ENCODE results near the gene LCORL. TPM values are rescaled to one million over a fixed set of nuclear protein-coding genes. Genes with fewer than 3 reads are reported as not detected.

Gene LCORL
- total RNA-seq, 1 experiment from 2014 or later, result 11.3 TPM

DNA sequence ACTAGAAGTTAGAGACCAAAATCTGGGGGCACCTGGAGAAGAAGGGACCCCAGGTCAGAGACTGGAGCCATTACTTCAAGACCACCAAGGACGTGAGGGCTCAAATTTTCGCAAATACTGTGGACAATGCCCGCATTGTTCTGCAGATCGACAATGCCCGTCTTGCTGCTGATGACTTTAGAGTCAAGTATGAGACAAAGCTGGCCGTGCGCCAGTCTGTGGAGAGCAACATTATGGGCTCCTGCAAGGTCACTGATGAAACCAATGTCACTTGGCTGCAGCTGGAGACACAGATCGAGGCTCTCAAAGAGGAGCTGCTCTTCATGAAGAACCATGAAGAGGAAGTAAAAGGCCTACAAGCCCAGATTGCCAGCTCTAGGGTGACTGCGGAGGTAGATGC lies 109.5 kb downstream of the LCORL start:
- Histone ChIP-seq H3K36me3 (ENCODE audit: control insufficient read depth, insufficient read depth, low read length) (no peaks in the 10 kb centered on the region), H3K9me3 (no peaks in the 10 kb centered on the region), H3K4me3 (ENCODE audit: low read depth, low read length) (no peak overlapping the region), H3K27me3 (replicated peaks; ENCODE audit: control insufficient read depth, insufficient read depth, low read length) (no peaks in the 10 kb centered on the region), H3K4me1 (no peaks in the 10 kb centered on the region)
- no peak for DNase-seq
- Mint-ChIP-seq H3K4me3 (ENCODE audit: unreplicated experiment) (no peak overlapping the region), H3K27ac (ENCODE audit: unreplicated experiment) (no peak overlapping the region), H3K4me1 (ENCODE audit: low read depth, unreplicated experiment) (no peaks in the 10 kb centered on the region), H3K36me3 (ENCODE audit: insufficient read depth, unreplicated experiment) (peaks cover 5% of the 10 kb centered on the region), H3K27me3 (ENCODE audit: insufficient read depth, unreplicated experiment) (no peaks in the 10 kb centered on the region), H3K9me3 (ENCODE audit: unreplicated experiment) (no peaks in the 10 kb centered on the region)
- POLR2A ChIA-PET, result no interaction called here
- intact Hi-C loops (cut with micrococcal nuclease; ENCODE audit: unreplicated experiment), result no loop called here
- no TSS peak for BruUV-seq (replicated peaks)
- TF ChIP-seq, protein P1, sequence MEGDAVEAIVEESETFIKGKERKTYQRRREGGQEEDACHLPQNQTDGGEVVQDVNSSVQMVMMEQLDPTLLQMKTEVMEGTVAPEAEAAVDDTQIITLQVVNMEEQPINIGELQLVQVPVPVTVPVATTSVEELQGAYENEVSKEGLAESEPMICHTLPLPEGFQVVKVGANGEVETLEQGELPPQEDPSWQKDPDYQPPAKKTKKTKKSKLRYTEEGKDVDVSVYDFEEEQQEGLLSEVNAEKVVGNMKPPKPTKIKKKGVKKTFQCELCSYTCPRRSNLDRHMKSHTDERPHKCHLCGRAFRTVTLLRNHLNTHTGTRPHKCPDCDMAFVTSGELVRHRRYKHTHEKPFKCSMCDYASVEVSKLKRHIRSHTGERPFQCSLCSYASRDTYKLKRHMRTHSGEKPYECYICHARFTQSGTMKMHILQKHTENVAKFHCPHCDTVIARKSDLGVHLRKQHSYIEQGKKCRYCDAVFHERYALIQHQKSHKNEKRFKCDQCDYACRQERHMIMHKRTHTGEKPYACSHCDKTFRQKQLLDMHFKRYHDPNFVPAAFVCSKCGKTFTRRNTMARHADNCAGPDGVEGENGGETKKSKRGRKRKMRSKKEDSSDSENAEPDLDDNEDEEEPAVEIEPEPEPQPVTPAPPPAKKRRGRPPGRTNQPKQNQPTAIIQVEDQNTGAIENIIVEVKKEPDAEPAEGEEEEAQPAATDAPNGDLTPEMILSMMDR (IDR thresholded peaks at IDR 0.05; ENCODE audit: insufficient read depth in 1 of 2, low read depth in 1 of 2, low read length in 1 of 2, severe bottlenecking in 1 of 2, unreplicated experiment in 1 of 2), result no peak
- CTCF ChIA-PET, result no interaction called here

DNA sequence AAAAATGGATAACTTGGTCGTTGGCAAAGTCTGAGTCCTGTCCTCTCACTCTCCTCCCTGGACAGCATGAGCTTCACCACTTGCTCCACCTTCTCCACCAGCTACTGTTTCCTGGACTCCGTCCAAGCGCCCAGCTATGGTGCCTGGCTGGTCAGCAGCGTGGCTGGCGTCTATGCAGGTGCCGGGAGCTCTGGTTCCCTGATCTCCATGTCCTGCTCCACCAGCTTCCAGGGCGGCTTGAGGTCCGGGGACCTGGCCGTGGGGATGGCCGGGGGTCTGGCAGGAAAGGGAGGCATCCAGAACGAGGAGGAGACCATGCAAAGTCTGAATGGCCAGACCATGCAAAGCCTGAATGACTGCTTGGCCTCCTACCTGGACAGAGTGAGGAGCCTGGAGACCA lies 109.9 kb downstream of the LCORL start:
- BruUV-seq (replicated peaks), result no TSS peak
- H3K36me3 ChIP-seq (ENCODE audit: control insufficient read depth, insufficient read depth, low read length), result no peaks in the 10 kb centered on the region
- POLR2A ChIA-PET, result no interaction called here

DNA sequence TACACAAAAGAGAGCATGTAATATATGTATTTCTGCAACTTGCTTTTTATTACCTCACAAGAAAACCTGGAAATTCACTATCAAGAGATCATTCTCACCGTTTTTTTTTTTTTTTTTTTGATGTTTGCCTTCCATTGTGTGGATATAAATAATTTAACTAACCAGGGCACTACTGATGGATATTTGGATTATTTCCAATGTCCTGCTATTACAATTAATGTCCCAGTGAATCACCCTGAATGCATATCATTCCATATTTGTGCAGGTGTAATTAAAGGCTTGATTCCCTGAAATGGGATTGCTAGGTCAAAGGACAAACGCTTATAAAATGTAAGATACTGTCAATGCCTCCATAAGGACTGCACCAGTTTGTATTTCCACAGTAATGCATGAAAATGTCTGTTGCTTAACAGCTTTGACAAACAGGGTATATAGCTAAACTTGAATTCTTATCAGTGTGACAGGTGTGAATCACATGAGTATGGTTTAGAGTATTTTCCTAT lies 123.0 kb downstream of the LCORL start:
- no peak for DNase-seq
- ChIA-PET POLR2A (no interaction called here), CTCF (no interaction called here)
- Mint-ChIP-seq H3K9me3 (ENCODE audit: unreplicated experiment) (no peaks in the 10 kb centered on the region), H3K4me1 (ENCODE audit: low read depth, unreplicated experiment) (no peaks in the 10 kb centered on the region), H3K27ac (ENCODE audit: unreplicated experiment) (no peak overlapping the region), H3K27me3 (ENCODE audit: insufficient read depth, unreplicated experiment) (no peaks in the 10 kb centered on the region), H3K36me3 (ENCODE audit: insufficient read depth, unreplicated experiment) (no peaks in the 10 kb centered on the region), H3K4me3 (ENCODE audit: unreplicated experiment) (no peak overlapping the region)
- no peaks in the 10 kb centered on the region for H3K36me3 ChIP-seq (ENCODE audit: control insufficient read depth, insufficient read depth, low read length)
- no TSS peak for BruUV-seq (replicated peaks)
- no peaks in the 10 kb centered on the region for H3K27me3 ChIP-seq (replicated peaks; ENCODE audit: control insufficient read depth, insufficient read depth, low read length)
- intact Hi-C loops (cut with micrococcal nuclease; ENCODE audit: unreplicated experiment), result no loop called here
- TF ChIP-seq, protein P1 (IDR thresholded peaks at IDR 0.05; ENCODE audit: insufficient read depth in 1 of 2, low read depth in 1 of 2, low read length in 1 of 2, severe bottlenecking in 1 of 2, unreplicated experiment in 1 of 2), result no peak
- no peaks in the 10 kb centered on the region for H3K4me1 ChIP-seq
- H3K4me3 ChIP-seq (ENCODE audit: low read depth, low read length), result no peak overlapping the region
- H3K9me3 ChIP-seq, result no peaks in the 10 kb centered on the region

More for the DNA sequence above, 109.9 kb downstream of the LCORL start:
- Mint-ChIP-seq H3K36me3 (ENCODE audit: insufficient read depth, unreplicated experiment) (peaks cover 5% of the 10 kb centered on the region), H3K27ac (ENCODE audit: unreplicated experiment) (no peak overlapping the region), H3K4me1 (ENCODE audit: low read depth, unreplicated experiment) (no peaks in the 10 kb centered on the region), H3K4me3 (ENCODE audit: unreplicated experiment) (no peak overlapping the region), H3K9me3 (ENCODE audit: unreplicated experiment) (no peaks in the 10 kb centered on the region), H3K27me3 (ENCODE audit: insufficient read depth, unreplicated experiment) (no peaks in the 10 kb centered on the region)
- Histone ChIP-seq H3K4me3 (ENCODE audit: low read depth, low read length) (no peak overlapping the region), H3K27me3 (replicated peaks; ENCODE audit: control insufficient read depth, insufficient read depth, low read length) (no peaks in the 10 kb centered on the region), H3K4me1 (no peaks in the 10 kb centered on the region), H3K9me3 (no peaks in the 10 kb centered on the region)
- intact Hi-C loops (cut with micrococcal nuclease; ENCODE audit: unreplicated experiment), result no loop called here
- CTCF ChIA-PET, result no interaction called here
- no peak for DNase-seq
- TF ChIP-seq, protein P1 (IDR thresholded peaks at IDR 0.05; ENCODE audit: insufficient read depth in 1 of 2, low read depth in 1 of 2, low read length in 1 of 2, severe bottlenecking in 1 of 2, unreplicated experiment in 1 of 2), result no peak
